Astrocyte of the spinal cord (primary cell): ENCODE data around the gene POLQ.
A peak's percentile ranks its signal among the peaks of the same experiment; 100 is the strongest.
"Not testable (repeated sequence)": the region's sequence is repeated elsewhere in the genome, so short reads cannot be mapped to it uniquely, and the experiment has no call there.

Experiments used
- DNase-seq: peaks from one replicate; pipeline ENCODE4 v3.0.0; 2011; ENCODE audit warnings: low read depth, low spot score
- H3K4me3 ChIP-seq: 2 replicates; pipeline ENCODE4 v1.5.1; 2011; ENCODE audit warnings: low read depth, mild to moderate bottlenecking, low read length, moderate library complexity
- CTCF ChIP-seq: IDR thresholded peaks from 2 replicates; pipeline ENCODE4 v1.5.1; 2012; ENCODE audit warnings: low read depth, mild to moderate bottlenecking, low read length, inconsistent platforms
- in situ Hi-C: cut with HindIII; loops from 2 replicates; pipeline ENCODE4 v1.10.0; 2017; ENCODE audit warnings: low sequenced_read_pairs

POLQ gene

GRCh38 chr3:121545574-121546455 is at the start of gene POLQ:
POLQ (minus strand) TSS chr3:121545988; CDS start chr3:121545877, 111 bp downstream.
- H3K4me3 ChIP-seq, result peak within 1 kb of the TSS; percentile 81
- DNase-seq, result peak; percentile 97
- no peak for TF ChIP-seq CTCF
- in situ Hi-C loops, result no loop called here

- no peak for TF ChIP-seq CTCF
- in situ Hi-C loops, result no loop called here
- no peak overlapping the region for H3K4me3 ChIP-seq
- DNase-seq, result no peak
These were observed 49.1 kb upstream of the POLQ start for GRCh38 chr3:121594850-121595249.

- in situ Hi-C loops, H3K4me3 ChIP-seq, DNase-seq: not testable (repeated sequence)
These were observed 48.0 kb upstream of the POLQ start for GRCh38 chr3:121593806-121594205.

GRCh38 chr3:121592856-121593702 is 47.3 kb upstream of the POLQ start, which contains the start of gene FBXO40:
FBXO40 (plus strand) TSS chr3:121593379; CDS start chr3:121620576, 27,197 bp downstream.
- DNase-seq, result no peak
- no peak for TF ChIP-seq CTCF
- in situ Hi-C loops, result no loop called here
- H3K4me3 ChIP-seq, result no peak within 1 kb of the TSS

- in situ Hi-C loops, result no loop called here
- TF ChIP-seq CTCF, result no peak
- DNase-seq, result no peak
- H3K4me3 ChIP-seq, result no peak overlapping the region
These were observed 38.6 kb upstream of the POLQ start for GRCh38 chr3:121584418-121584817.

- no peak for DNase-seq
- in situ Hi-C loops, result no loop called here
- TF ChIP-seq CTCF, result no peak
- H3K4me3 ChIP-seq, result no peak overlapping the region
These were observed 35.9 kb upstream of the POLQ start for GRCh38 chr3:121581691-121582090.
